Naive thymus-derived CD4-positive, alpha-beta T cell (primary cell): ENCODE results near the gene CNKSR2. TPM values are rescaled to one million over a fixed set of nuclear protein-coding genes. Genes with fewer than 3 reads are reported as not detected.

Source experiments
- ATAC-seq: fragments of 150-1000 bp; cut with Tn5 transposase; 2 replicates; pipeline ENCODE4 v1.10.0; 2021; ENCODE audit warnings: mild to moderate bottlenecking, moderate library complexity
- CTCF ChIA-PET: fragments of 350-600 bp; sonication (Branson Sonifier 250); formaldehyde crosslinking; loops from one replicate; lab custom pipeline; 2021; ENCODE audit warnings: antibody characterized with exemption; lab: Charles Lee
- POLR2A ChIA-PET: fragments of 350-600 bp; sonication (Branson Sonifier 250); formaldehyde crosslinking; loops from one replicate; lab custom pipeline; 2021; ENCODE audit warnings: antibody characterized with exemption, inconsistent platforms; lab: Charles Lee
- DNase-seq, 9 donors: peaks; one replicate each; pipeline versions ENCODE4 v3.0.0 to v3.0.0-alpha.2; 2020 to 2022; ENCODE audit warnings: mixed read lengths in 1 of 9
- H3K27ac ChIP-seq: one replicate; pipeline ENCODE4 v1.7.0; 2013; ENCODE audit warnings: mild to moderate bottlenecking, low read depth, low read length, moderate library complexity
- H3K27me3 ChIP-seq, 2 donors: one replicate each; pipeline ENCODE4 v1.7.0; 2013; ENCODE audit warnings: low read length in 2 of 2, mild to moderate bottlenecking in 2 of 2, moderate library complexity in 2 of 2; ENCODE audit not compliant: control insufficient read depth in 2 of 2, insufficient read depth in 2 of 2
- H3K36me3 ChIP-seq, 3 experiments: 1 replicate in 2 of 3; 2 replicates in 1 of 3; pipeline ENCODE4 v1.7.0; 2013; ENCODE audit warnings: low read length in 3 of 3, mild to moderate bottlenecking in 3 of 3, moderate library complexity in 1 of 3; ENCODE audit not compliant: insufficient read depth in 3 of 3, control insufficient read depth in 2 of 3
- H3K4me1 ChIP-seq, 2 donors: one replicate each; pipeline ENCODE4 v1.7.0; 2013; ENCODE audit warnings: low read length in 2 of 2, mild to moderate bottlenecking in 2 of 2, moderate library complexity in 1 of 2; ENCODE audit not compliant: control insufficient read depth in 2 of 2, insufficient read depth in 2 of 2
- H3K4me3 ChIP-seq: 2 replicates; pipeline ENCODE4 v1.7.0; 2013; ENCODE audit warnings: mild to moderate bottlenecking, low read length
- H3K9me3 ChIP-seq, 3 experiments: 1 replicate in 2 of 3; 2 replicates in 1 of 3; pipeline ENCODE4 v1.7.0; 2013; ENCODE audit warnings: low read length in 3 of 3; ENCODE audit not compliant: control insufficient read depth in 2 of 3
- H3K27ac Mint-ChIP-seq, 9 donors: one replicate each; pipeline ENCODE4 v1.8.0; 2020 to 2022; ENCODE audit warnings: mixed read lengths in 9 of 9, mild to moderate bottlenecking in 8 of 9, moderate library complexity in 5 of 9, inconsistent platforms in 2 of 9
- H3K27me3 Mint-ChIP-seq, 5 donors: one replicate each; pipeline ENCODE4 v1.8.0; 2021 to 2022; ENCODE audit warnings: mixed read lengths in 5 of 5, mild to moderate bottlenecking in 1 of 5
- H3K36me3 Mint-ChIP-seq, 5 donors: one replicate each; pipeline ENCODE4 v1.8.0; 2020 to 2022; ENCODE audit warnings: mixed read lengths in 5 of 5, mild to moderate bottlenecking in 3 of 5, inconsistent platforms in 1 of 5
- H3K4me1 Mint-ChIP-seq, 7 donors: one replicate each; pipeline ENCODE4 v1.8.0; 2020 to 2022; ENCODE audit warnings: mixed read lengths in 7 of 7, mild to moderate bottlenecking in 3 of 7, inconsistent platforms in 1 of 7
- H3K4me3 Mint-ChIP-seq, 10 donors: one replicate each; pipeline ENCODE4 v1.8.0; 2020 to 2022; ENCODE audit warnings: mild to moderate bottlenecking in 10 of 10, mixed read lengths in 10 of 10, moderate library complexity in 6 of 10, inconsistent platforms in 2 of 10
- H3K9me3 Mint-ChIP-seq, 11 donors: one replicate each; pipeline ENCODE4 v1.8.0; 2020 to 2022; ENCODE audit warnings: mixed read lengths in 11 of 11, mild to moderate bottlenecking in 4 of 11, inconsistent platforms in 1 of 11, moderate library complexity in 1 of 11
- intact Hi-C, 2 donors: fragments of 100-400 bp; cut with micrococcal nuclease; formaldehyde crosslinking; loops; one replicate each; pipeline ENCODE4 v1.15.1; 2023
- polyA plus RNA-seq, 2 donors: library from polyadenylated mRNA; unstranded; fragments of 300-500 nt; fragmentation: Illumina TruSeq; gene quantifications; one replicate each; pipeline ENCODE4 v1.2.3, GENCODE V29; 2021
- total RNA-seq, 6 experiments: library from RNA in 5 of 6; stranded (reverse) in 5 of 6; gene quantifications; 1 replicate in 5 of 6; 2 replicates in 1 of 6; pipeline ENCODE4 v1.2.3 and lab custom pipeline; 2021 to 2026

Gene CNKSR2
- total and polyA plus RNA-seq, 7 experiments from 2014 or later, result 6.3 to 25.3 (median 14.3) TPM

DNA sequence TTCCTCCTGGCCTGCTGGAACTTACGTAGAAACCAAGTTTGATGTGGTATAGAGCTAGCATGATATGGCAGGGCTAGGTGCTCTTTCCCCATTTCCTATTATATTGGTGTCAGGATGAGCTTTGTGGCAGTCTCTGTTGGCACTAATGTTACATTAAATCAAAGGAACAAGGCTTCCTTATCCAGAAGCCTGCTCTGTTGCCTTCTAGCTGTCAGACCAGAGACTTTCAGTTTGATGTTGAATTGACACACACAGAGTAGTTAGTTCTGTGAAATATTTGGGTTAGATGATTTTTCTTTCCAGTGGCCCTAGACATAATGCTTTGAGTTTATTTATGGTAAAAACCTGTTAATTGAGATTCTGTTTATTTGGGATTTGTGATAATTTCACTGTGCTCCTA is 10.0 kb downstream of the CNKSR2 start:
- POLR2A ChIA-PET, result no interaction called here
- Mint-ChIP-seq H3K36me3 (peaks cover 0 to 8% (median 0%) of the 10 kb centered on the region in 5 donors), H3K27ac (no peak overlapping the region), H3K4me3 (peak overlapping the region in 1 of 10 donors; percentile 2), H3K9me3 (no peaks in the 10 kb centered on the region), H3K4me1 (peaks cover 4 to 49% (median 31%) of the 10 kb centered on the region in 7 donors), H3K27me3 (no peaks in the 10 kb centered on the region)
- intact Hi-C loops, result loop anchor here in 1 of 2 donors (2.0 kb wide), 2 partner anchors 13 to 15 kb away; no protein-coding TSS in a partner anchor
- no peaks in the 10 kb centered on the region for H3K36me3 ChIP-seq
- CTCF ChIA-PET, result interaction anchor here (0.7 kb wide), 1 partner anchor 26 kb away, joined by 4 read pairs; no protein-coding TSS in a partner anchor
- ATAC-seq (no peak), DNase-seq (no peak)
- H3K4me1 ChIP-seq, result peaks cover 0 to 5% of the 10 kb centered on the region in 2 donors
- no peaks in the 10 kb centered on the region for H3K27me3 ChIP-seq
- no peak overlapping the region for H3K4me3 ChIP-seq
- H3K27ac ChIP-seq, result no peak overlapping the region
- H3K9me3 ChIP-seq, result no peaks in the 10 kb centered on the region

DNA sequence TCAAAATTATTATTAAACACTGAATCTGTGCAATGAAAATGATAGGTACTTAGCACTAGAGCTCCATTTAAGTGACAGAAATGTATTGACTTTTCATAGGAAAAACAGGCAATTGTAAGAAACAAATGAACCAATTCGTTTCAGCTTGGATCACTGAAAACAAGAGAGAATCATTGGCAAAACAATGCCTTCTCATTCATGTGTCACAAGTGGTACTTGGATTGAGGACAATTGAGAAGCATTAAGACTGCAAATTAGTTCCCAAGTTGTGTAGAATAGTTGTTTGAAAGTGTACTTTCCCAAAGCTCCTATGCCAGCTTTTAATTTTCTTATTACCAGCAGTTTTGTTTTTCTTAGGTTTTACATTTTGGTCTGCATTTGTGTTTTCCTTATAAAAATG is 20.6 kb downstream of the CNKSR2 start:
- ChIA-PET CTCF (no interaction called here), POLR2A (no interaction called here)
- no peaks in the 10 kb centered on the region for H3K27me3 Mint-ChIP-seq
- H3K4me3 Mint-ChIP-seq, result no peak overlapping the region
- H3K27me3 ChIP-seq, result no peaks in the 10 kb centered on the region
- peaks cover 0 to 29% (median 24%) of the 10 kb centered on the region in 5 donors for H3K36me3 Mint-ChIP-seq
- no peaks in the 10 kb centered on the region for H3K36me3 ChIP-seq
- peaks cover 0 to 3% (median 0%) of the 10 kb centered on the region in 3 experiments for H3K9me3 ChIP-seq
- no peak overlapping the region for H3K4me3 ChIP-seq
- no peak overlapping the region for H3K27ac ChIP-seq
- DNase-seq (no peak), ATAC-seq (no peak)
- H3K4me1 ChIP-seq, result no peaks in the 10 kb centered on the region
- H3K9me3 Mint-ChIP-seq, result peaks cover 0 to 11% (median 3%) of the 10 kb centered on the region in 11 donors
- intact Hi-C loops, result no loop called here
- H3K27ac Mint-ChIP-seq, result no peak overlapping the region
- peaks cover 0 to 42% (median 17%) of the 10 kb centered on the region in 7 donors for H3K4me1 Mint-ChIP-seq

DNA sequence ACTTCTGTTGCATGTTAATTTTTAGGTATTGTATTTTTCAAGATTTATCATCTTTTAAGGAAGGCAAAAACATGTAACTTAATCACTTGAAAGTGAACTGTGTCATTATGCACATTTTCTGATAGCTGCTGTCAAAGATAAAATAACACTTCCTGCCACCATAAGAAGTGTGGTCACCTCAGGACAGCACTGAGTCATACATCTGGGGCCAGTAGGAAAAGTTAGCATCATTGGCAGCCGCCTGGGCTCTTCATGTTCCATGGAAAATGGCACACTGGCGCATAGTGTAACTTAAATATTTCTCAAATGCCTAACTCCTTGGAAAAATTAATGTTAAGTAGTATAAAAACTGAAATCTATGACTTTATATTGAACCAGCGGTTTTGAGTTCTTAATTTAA is 24.2 kb downstream of the CNKSR2 start:
- H3K4me3 ChIP-seq, result no peak overlapping the region
- no peaks in the 10 kb centered on the region for H3K27me3 ChIP-seq
- H3K27ac Mint-ChIP-seq, result no peak overlapping the region
- CTCF ChIA-PET, result no interaction called here
- no peaks in the 10 kb centered on the region for H3K9me3 Mint-ChIP-seq
- H3K4me1 Mint-ChIP-seq, result peaks cover 0 to 43% (median 31%) of the 10 kb centered on the region in 7 donors
- no peaks in the 10 kb centered on the region for H3K27me3 Mint-ChIP-seq
- no peaks in the 10 kb centered on the region for H3K4me1 ChIP-seq
- ATAC-seq (no peak), DNase-seq (no peak)
- no peaks in the 10 kb centered on the region for H3K36me3 ChIP-seq
- POLR2A ChIA-PET, result no interaction called here
- H3K27ac ChIP-seq, result no peak overlapping the region
- no peaks in the 10 kb centered on the region for H3K9me3 ChIP-seq
- no peaks in the 10 kb centered on the region for H3K36me3 Mint-ChIP-seq
- intact Hi-C loops, result loop anchor here in 1 of 2 donors (2.0 kb wide), 1 partner anchor 14 kb away; no protein-coding TSS in a partner anchor
- H3K4me3 Mint-ChIP-seq, result no peak overlapping the region

DNA sequence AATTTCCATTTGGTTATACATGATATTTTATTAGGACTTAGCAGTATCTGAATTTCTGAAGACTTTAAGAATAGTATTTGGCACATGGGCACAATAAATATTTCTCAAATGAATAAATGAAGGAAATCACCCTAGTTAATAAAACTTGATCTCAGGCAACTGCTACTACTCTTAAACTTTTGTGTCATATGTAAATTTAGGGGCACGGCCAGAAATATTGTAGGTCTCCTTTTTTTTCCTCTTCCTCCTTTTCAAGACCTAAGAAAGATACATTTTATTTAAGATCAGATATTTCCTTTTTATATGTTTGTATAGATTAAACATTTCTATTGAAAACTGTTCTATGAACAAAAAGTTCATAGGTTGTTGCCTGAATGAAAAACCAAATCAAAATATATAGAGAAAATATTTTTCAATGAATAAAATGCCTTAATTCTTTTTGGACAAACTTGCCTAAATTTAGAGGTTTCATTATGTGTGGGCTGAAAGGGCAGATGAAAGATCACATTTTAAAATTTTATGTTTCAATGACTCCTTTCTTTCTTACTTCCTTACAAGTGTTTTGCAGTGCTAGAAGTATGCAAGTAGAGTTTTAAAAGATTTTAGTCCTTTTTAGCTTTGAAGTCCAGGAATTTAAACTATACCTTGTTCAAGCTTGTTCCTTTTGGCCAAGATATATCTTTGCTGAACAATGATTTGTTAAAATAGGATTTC is 26.3 kb downstream of the CNKSR2 start:
- no peak for ATAC-seq
- intact Hi-C loops, result loop anchor here in 1 of 2 donors (5.0 kb wide), 1 partner anchor 37 kb away; no protein-coding TSS in a partner anchor
- Mint-ChIP-seq H3K27ac (no peak overlapping the region), H3K9me3 (no peaks in the 10 kb centered on the region), H3K4me1 (peaks cover 0 to 40% (median 29%) of the 10 kb centered on the region in 7 donors), H3K36me3 (no peaks in the 10 kb centered on the region), H3K27me3 (no peaks in the 10 kb centered on the region), H3K4me3 (peak overlapping the region in 1 of 10 donors; percentile 23)
- no peak overlapping the region for H3K4me3 ChIP-seq
- no peak for DNase-seq
- H3K9me3 ChIP-seq, result no peaks in the 10 kb centered on the region
- no peak overlapping the region for H3K27ac ChIP-seq
- H3K4me1 ChIP-seq, result no peaks in the 10 kb centered on the region
- ChIA-PET POLR2A (no interaction called here), CTCF (no interaction called here)
- no peaks in the 10 kb centered on the region for H3K36me3 ChIP-seq
- H3K27me3 ChIP-seq, result no peaks in the 10 kb centered on the region

DNA sequence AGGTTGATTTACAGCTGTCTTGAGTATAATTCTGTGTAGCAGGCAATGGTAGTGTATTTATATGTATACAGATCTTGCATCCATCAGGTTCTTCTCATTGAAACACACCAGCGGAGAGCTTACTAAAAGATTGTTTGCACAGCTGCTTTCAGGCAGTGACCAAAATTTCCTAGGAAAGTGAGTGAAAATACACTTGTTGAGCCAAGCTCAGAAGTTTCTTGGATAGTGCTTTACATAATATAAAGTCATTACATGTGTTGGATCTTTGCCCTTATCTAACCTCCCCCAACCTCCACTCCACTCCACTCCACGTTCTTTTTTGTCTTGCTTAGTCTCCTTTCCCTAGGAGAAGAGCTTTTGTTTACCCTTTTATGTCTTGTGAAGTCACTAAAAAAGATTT is 34.1 kb downstream of the CNKSR2 start:
- Mint-ChIP-seq H3K27me3 (no peaks in the 10 kb centered on the region), H3K9me3 (peaks cover 0 to 3% (median 0%) of the 10 kb centered on the region in 11 donors), H3K4me3 (peak overlapping the region in 2 of 10 donors; percentile 22 to 29), H3K4me1 (peaks cover 2 to 42% (median 22%) of the 10 kb centered on the region in 7 donors), H3K27ac (no peak overlapping the region), H3K36me3 (peaks cover 0 to 12% (median 4%) of the 10 kb centered on the region in 5 donors)
- DNase-seq (no peak), ATAC-seq (no peak)
- H3K27me3 ChIP-seq, result no peaks in the 10 kb centered on the region
- H3K27ac ChIP-seq, result no peak overlapping the region
- ChIA-PET POLR2A (no interaction called here), CTCF (no interaction called here)
- no peaks in the 10 kb centered on the region for H3K9me3 ChIP-seq
- no peaks in the 10 kb centered on the region for H3K36me3 ChIP-seq
- intact Hi-C loops, result no loop called here
- no peaks in the 10 kb centered on the region for H3K4me1 ChIP-seq
- H3K4me3 ChIP-seq, result no peak overlapping the region

DNA sequence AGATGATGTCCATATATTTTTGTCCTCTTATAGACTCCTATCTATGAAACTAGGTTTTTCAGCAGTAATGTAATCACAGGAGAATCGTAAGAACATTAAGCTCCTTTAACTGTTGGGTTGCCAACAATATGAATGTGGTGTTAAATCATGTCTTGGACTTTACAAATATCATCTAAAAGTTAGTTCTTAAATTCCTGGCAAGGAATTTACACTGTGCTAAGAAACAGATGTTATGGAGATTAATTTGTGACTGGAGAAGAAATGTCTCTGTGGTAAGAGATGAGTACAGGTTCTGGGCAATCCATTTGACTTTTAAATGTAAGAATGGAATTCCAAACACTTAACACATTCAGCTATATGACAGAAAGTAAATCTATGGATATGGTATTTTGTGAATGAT is 34.6 kb downstream of the CNKSR2 start:
- Histone ChIP-seq H3K36me3 (no peaks in the 10 kb centered on the region), H3K4me1 (no peaks in the 10 kb centered on the region), H3K27ac (no peak overlapping the region), H3K9me3 (no peaks in the 10 kb centered on the region), H3K27me3 (no peaks in the 10 kb centered on the region), H3K4me3 (no peak overlapping the region)
- Mint-ChIP-seq H3K36me3 (peaks cover 3 to 16% (median 7%) of the 10 kb centered on the region in 5 donors), H3K27me3 (no peaks in the 10 kb centered on the region), H3K9me3 (peaks cover 0 to 5% (median 2%) of the 10 kb centered on the region in 11 donors), H3K4me1 (peaks cover 2 to 42% (median 22%) of the 10 kb centered on the region in 7 donors), H3K4me3 (peak overlapping the region in 2 of 10 donors; percentile 22 to 29), H3K27ac (no peak overlapping the region)
- DNase-seq (no peak), ATAC-seq (no peak)
- CTCF ChIA-PET, result no interaction called here
- intact Hi-C loops, result no loop called here
- POLR2A ChIA-PET, result no interaction called here
